GM15510 (cell line): Measurements from ENCODE around the gene RALGDS.

Experiments used
- POLR2A ChIP-seq: IDR thresholded peaks from 3 replicates; pipeline ENCODE4 v1.6.1; 2011; ENCODE audit warnings: borderline replicate concordance; ENCODE audit not compliant: insufficient read length; ENCODE audit errors: extremely low read depth

RALGDS gene

DNA sequence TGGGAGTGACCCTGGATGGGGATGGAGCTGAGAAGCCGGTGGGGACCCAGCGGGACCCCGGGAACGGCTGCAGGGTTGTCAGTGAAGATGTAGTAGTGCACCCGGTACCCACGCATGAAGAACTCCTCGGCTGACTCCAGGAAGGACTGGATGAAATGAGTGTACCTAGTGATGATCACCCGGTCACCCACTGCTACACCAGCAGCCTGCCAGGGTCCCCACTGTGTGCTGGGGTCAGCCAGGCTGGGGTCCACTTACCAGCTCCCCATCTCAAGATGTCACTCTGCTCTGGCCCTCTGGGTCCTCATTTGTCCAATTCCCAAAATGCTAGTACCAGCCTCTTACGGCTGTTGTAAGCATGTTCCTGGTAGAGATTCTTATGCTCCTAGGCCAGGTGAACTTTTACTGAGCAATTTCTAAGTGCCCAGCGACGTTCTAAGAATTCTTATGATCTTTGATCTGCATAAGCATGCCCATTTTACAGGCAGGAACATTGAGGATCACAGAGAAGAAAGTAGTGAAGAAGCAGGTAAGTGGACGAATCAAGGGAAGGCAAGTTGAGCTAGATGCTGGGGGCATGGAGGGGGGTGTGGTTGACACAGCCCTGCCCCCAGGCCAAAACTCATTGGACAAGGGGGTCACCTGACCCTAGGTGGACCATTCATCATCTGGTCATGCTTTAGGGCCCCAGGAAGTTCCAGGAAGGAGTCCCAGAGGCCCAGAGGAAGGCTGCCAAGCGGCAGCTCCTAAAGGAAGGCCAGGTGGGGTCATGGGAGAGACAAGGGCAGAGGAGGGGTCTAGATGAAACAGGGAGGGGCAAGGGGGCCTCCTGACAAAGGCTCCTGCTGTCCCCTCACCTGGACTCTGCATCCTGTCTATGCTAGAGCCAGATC, 33.3 kb upstream of the RALGDS start:
- TF ChIP-seq POLR2A: no peak

DNA sequence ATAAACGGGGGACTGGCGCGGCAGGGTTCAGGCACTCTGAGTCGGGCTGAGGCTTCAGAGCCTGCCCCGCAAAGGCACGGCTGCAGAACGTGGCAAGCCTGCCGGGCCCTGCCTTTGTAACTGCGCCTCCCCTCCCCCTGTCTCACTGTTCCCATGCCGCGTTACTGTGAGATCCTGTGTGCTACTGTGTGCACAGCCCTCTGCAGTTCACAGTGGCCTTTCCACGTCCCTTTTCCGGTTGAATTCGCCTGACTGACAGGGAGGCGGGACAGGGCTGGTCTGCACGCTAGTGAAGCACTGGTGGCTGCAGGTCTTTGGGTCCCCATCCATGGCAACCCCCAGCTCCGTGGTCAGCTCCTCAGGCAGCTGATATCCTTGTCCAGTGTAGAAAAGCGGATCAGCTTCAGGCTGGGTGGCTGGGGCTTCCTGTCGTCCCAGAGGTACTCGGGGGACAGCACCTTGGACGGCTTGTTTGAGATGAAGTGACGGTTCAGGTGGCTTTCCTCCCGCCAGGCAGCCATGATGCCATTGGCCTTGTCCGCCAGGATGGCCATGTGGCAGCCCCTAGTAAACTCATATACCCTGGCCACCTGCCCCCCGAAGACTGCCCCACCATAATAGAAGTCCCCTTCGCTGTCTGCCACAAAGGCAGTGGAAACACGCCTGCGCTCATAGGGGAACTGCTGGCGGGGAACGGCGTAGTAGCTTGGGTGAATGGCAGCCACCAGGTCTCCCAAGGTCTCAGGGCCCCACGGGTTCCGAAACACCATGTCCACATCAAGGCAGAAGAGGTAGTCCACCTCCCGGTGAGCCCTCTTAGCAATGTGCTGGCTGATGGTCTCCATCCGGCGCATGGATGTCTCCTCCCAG, 32.4 kb upstream of the RALGDS start:
- no peak for TF ChIP-seq POLR2A

DNA sequence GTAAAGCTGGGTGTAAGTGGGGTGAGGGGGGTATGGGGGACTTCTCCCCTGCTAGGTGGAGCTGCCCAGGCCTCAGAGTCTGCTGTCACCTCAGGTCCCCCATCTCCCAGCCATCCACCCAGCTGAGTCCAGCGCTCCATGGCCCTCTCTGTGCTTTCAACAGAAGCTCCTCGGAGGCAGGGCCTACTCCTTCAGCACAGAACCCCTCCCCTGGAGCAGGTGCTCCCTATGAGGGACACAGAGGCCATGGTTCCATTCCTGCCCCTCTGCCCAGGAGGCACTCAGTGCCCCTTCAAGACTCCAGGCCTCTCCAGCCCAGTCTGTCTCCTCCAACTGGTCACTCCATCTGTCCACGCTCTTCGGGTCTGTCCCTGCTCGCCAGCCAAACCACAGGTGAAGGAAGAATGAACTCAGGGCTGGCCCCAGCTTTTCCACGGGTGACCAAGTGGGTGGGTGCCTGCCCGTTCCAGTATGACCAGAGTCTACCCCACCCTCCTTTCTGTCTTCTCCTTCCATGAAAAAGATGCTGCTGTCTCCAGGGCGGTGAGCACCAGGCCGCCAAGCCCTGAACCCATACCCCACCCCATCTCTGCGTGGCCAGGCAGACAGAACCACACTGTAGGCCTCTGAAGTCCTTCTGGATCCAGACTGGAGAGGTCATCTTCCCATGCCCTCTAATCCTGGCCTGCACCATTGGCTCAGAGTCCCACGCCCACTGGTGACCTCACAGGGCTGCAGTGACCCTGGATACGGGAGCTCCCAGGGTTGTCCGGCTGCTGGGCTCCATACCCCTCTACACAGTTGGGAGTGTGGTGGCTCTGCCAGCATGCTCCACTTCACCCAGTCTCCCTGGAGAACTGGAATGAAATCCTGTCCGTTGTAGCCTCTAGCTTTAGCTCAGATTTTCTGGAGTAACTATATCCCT, 30.8 kb upstream of the RALGDS start:
- TF ChIP-seq POLR2A: no peak

DNA sequence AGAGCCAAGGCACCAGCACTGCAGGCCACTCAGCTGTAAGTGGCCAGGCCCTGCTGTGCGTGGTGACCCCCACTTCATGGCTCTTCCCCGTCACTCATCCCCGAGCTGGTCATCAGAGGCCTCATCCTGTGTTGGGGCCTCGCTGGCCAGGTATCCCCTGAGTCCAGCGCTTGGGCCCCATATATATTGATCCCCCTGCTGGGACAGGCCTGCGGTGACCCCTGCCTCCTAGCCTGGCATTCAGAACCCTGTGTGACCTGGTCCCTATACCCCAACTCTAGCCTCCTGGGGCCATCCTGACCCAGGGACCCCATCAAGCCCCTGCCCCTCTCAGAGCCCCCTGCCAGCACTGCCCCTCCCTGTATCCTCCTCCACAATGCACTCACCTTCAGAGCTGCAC, 30.0 kb upstream of the RALGDS start:
- no peak for TF ChIP-seq POLR2A

DNA sequence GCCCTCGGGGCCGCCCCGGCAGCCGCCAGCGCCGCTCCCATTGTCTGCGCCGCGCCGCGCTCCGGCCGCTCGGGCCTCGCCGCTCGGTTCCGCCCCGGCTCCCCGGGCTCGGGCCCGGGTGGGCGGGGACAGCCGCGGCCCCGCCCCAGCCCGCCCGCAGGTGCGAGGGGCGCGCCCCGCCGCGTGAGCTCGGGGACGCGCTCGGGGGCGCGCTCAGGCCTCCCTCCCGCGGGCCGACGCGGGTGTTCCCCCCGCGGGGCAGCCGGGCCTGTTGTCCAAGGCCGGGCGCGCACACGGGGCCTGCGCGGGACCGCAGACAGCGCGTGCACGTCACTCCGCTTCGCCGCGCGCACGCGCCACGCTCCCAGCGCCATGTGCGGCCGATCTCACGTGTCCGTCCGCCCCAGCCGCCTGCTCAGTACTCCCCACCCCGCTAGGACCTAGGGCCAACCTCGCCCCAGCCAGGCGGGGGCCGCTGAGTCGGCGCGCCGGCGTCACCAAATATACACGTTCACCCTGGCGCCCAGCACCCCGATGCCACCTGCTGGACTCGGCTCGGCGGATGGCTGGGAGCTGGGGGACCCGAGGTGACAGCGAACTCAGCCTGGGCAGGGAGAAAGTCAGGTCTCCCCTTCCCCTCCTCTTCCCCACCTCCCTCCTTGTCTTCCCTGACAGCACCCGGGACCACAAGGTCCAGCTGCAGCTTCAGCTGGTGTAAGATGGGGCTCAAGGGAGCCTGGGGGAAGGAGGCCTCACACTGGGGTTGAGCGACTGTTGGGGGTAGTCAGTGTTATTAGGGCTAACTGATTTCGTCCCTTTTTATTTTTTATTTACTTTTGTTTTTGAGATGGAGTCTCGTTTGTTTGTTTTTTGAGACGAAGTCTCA, 28.3 kb upstream of the RALGDS start:
- TF ChIP-seq POLR2A: peak; percentile 62

DNA sequence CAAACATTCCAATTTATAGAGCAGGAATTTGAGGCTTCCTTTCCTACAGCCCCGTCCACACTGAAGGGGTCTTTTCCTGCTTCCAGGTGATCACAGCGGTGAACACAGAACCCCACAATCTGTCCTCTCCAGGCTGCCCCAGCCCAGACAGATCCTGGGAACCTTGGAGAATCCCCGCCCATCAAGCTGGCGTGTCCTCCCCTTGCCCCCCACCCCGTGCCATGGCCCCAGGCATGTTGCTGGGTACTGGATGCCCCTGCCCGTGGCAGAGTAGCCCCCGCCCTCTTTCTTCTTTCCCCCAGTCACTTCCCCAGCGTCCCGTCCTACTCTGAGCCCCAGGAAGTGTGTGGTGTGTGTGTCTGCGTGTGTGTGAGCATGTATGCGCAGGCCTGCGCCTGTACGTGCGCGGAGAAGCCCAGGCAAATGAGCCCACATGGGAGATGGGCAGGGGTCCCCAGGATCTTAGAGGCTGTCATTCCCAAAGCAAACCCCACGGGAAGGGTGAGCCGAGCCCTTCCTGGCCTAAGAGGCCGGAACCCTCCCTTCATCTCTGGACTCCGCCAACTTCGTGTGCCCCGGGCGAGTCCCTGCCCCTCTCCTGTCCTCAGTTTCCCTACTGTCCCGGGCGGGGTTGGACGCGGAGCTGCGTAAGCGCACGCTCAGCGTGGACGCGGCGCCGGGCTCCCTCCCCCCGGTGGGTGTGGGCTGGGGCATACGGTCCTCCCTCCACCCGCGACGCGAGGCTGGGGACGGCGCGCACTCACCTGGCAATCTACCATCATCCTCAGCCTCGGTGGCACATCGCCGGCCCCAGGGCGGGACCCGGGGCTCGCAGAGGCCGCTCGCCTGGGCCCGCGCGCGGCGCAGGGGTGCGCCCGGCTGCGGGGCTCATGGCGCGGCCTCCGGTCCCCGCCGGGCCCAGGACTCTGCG, 27.4 kb upstream of the RALGDS start:
- no peak for TF ChIP-seq POLR2A

DNA sequence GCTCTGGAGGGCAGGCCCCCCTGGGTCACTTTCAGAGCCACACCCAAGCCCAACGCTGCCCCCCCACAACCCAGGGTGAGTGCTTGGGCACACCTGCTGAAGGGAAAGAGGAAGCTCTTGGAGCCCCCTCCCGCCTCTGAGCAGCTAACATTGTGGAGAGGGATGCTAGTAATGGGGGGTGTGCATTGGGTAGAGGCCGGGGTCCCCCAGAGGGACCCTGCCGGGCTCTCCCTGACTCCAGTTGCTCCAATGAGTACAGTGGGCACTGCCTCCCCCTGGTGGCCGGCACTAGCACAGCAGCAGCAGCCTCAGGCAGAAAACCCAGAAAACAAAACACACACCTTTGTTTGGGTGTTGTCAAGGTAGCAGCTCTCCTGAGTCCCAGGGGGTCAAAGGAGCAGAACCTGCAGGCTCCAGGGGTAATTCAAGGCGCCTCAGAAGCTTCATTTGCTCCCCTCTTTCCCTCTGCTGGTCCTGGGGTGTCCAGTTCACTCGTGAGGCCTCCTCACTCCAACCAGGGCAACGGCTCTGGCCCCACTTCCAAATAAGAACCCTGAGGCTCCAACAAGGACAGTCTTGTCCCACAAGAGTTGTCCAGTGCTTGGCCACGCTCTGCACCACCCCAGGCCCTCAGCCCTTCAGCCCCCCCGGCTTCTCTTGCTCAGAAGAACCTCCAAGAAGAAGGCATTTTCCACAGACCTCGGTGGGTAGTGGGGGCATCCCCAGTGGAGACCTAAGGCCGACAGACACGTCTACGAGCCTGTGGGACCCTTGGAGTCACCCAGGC, 26.6 kb upstream of the RALGDS start:
- no peak for TF ChIP-seq POLR2A

DNA sequence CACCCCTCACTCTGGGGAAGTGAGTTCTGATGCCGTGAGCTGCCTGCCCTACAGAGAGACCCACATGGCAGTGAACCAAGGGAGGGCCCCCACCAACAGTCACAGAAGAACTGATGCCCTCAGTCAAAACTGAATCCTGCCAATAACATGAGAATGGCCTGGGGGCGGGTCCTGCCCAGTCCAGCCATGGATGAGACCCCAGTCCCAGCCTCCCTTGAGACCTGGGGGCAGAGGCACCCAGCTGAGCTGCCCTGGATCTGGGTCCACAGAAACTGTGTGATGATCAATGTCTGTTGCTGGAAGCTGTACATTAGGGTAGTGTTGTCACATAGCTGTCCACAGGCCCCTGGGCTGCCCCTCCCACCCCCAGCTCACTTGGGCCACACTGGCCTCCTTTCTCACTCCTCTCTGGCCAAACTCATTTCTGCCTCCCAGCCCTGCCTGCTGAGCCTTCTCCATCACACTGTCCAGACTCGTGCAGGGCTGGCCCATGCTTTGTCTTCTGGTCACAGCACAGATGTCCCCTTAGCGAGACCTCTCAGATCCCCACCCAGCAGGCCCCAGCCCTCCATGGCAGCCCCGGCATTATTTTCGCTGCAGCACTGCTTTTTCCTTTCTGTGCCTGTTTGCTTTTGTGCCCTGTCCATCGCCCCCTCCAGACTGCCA, 25.8 kb upstream of the RALGDS start:
- no peak for TF ChIP-seq POLR2A

DNA sequence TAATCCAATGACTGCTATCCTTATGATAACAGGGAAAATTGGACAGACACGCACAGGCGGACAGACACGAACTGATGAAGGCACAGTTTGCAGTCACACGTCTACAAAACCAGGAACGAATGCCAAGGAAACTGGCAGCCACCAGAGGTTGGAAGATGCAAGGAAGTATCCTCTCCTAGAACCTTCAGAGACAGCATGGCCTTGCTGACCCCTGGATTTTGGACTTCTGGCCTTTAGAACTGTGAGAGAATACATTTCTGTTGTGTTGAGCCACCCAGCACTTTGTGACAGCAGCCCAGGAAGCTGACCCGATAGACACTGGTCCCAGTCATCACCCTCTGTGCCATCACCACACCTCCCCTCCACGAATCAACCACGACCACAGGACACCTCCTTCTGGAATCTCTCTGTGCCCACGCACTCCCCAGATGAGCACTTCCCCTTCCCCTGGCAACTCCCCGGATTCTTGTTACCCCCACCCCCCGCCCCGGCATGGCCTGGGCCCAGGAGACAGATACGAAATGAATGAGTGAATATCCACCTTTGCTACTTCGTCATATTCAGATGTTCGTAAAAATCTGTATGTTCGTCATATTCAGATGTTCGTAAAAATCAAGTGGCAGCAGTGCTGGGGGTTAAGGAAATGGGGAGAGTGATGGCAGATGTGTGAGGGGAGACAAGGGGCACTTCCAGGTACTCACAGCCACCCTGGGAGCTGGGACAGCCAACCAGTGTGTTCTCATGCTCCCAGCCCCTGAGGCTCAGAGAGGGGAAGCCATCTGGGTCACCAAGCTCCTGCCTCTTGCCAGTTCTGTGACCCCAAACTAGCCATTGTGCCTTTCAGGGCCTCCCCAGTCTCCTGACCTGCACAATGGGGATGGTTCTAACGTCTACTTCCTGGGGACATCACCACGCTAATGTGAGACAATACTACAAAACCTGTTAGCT, 24.1 kb upstream of the RALGDS start:
- TF ChIP-seq POLR2A: no peak

DNA sequence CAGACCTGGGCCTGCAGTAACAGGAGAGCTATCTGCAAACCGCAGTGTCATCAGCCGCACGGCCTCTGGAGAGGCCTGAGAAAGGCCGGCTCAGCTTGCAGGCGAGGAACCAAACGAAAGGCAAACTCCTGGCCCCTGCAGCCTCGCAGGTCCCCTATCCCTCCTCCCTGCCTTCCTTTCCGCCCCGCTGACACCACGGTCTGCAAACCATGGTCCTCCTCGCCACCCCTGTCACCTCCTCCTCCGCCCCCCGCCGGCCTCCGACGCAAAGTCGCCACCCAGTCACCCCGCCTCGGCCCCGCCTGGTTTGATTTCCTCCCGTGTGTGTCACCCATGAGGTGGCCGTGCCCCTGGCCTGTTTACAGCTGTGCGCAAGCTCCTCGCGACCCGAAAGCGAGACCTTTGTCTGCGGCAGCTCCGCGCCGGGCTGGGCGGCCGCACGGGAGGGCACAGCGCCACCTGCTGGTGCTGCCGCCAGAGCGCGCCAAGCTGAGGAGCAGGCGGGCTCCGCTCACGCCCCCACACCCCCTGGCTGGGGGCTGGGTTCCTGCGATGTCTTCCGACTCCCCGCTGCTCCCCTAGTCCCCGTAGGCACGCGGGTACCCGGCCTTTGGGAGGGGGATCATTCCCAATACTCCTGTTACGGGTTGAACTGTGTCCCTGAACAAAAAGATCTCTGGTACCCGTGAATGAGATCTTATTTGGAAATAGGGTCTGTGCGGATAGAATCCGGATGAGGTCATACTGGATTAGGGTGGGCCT, 23.3 kb upstream of the RALGDS start:
- peak; percentile 24 for TF ChIP-seq POLR2A
